ENCODE data around the gene MRPS34.

MRPS34 gene

GRCh38 chr16:1788708-1789100 lies 15.8 kb upstream of the MRPS34 start:
- CTCF ChIA-PET = no interaction called here
- POLR2A ChIA-PET = no interaction called here
- no peak for DNase-seq (ENCODE audit: low read depth, low spot score)
- H3K4me3 ChIP-seq (ENCODE audit: low read depth, low read length) = no peak overlapping the region
- no peak for TF ChIP-seq CTCF (IDR thresholded peaks at IDR 0.05; ENCODE audit: insufficient read depth, low read length, missing control alignments)

- TF ChIP-seq CTCF (IDR thresholded peaks at IDR 0.05; ENCODE audit: insufficient read depth, low read length, missing control alignments) = no peak
- POLR2A ChIA-PET = no interaction called here
- H3K4me3 ChIP-seq (ENCODE audit: low read depth, low read length) = no peak overlapping the region
- no peak for DNase-seq (ENCODE audit: low read depth, low spot score)
- CTCF ChIA-PET = no interaction called here
These were observed 15.3 kb upstream of the MRPS34 start for GRCh38 chr16:1788095-1788707.

GRCh38 chr16:1787322-1788094 lies 14.6 kb upstream of the MRPS34 start:
- POLR2A ChIA-PET = no interaction called here
- DNase-seq (ENCODE audit: low read depth, low spot score) = no peak
- CTCF ChIA-PET = no interaction called here
- no peak overlapping the region for H3K4me3 ChIP-seq (ENCODE audit: low read depth, low read length)
- no peak for TF ChIP-seq CTCF (IDR thresholded peaks at IDR 0.05; ENCODE audit: insufficient read depth, low read length, missing control alignments)

- CTCF ChIA-PET = no interaction called here
These were observed 14.1 kb upstream of the MRPS34 start for GRCh38 chr16:1787056-1787321.

GRCh38 chr16:1786242-1787055 lies 13.5 kb upstream of the MRPS34 start:
- TF ChIP-seq CTCF (IDR thresholded peaks at IDR 0.05; ENCODE audit: insufficient read depth, low read length, missing control alignments) = no peak
- DNase-seq (ENCODE audit: low read depth, low spot score) = no peak
- ChIA-PET POLR2A (no interaction called here), CTCF (no interaction called here)
- H3K4me3 ChIP-seq (ENCODE audit: low read depth, low read length) = no peak overlapping the region

More at GRCh38 chr16:1787056-1787321, 14.1 kb upstream of the MRPS34 start:
- no peak overlapping the region for H3K4me3 ChIP-seq (ENCODE audit: low read depth, low read length)
- POLR2A ChIA-PET = no interaction called here
- no peak for TF ChIP-seq CTCF (IDR thresholded peaks at IDR 0.05; ENCODE audit: insufficient read depth, low read length, missing control alignments)
- DNase-seq (ENCODE audit: low read depth, low spot score) = no peak

- no peak overlapping the region for H3K4me3 ChIP-seq (ENCODE audit: low read depth, low read length)
- no peak for DNase-seq (ENCODE audit: low read depth, low spot score)
- no peak for TF ChIP-seq CTCF (IDR thresholded peaks at IDR 0.05; ENCODE audit: insufficient read depth, low read length, missing control alignments)
- CTCF ChIA-PET = interaction anchor here (1.8 to 2.0 kb wide), 2 partner anchors 12 to 144 kb away, joined by 5 to 7 read pairs; no protein-coding TSS in a partner anchor
- POLR2A ChIA-PET = no interaction called here
These were observed 12.9 kb upstream of the MRPS34 start for GRCh38 chr16:1785846-1786170.

All from AG04449 (cell line).